Ascending aorta (tissue), 2 donors: ENCODE results near the gene MYO1F. TPM values are rescaled to one million over a fixed set of nuclear protein-coding genes. Genes with fewer than 3 reads are reported as not detected.
"Not testable (repeated sequence)": the region's sequence is repeated elsewhere in the genome, so short reads cannot be mapped to it uniquely, and the experiment has no call there.

Source experiments
- DNase-seq, 2 donors: peaks; one replicate each; pipeline ENCODE4 v3.0.0-alpha.2; 2019; ENCODE audit warnings: low spot score in 2 of 2
- H3K27ac ChIP-seq, 2 donors: fragments of 200-600 bp; sonication (generic); one replicate each; pipeline ENCODE4 v1.5.1; 2016 to 2017; ENCODE audit warnings: mild to moderate bottlenecking in 1 of 2
- H3K27me3 ChIP-seq: fragments of 200-600 bp; sonication (generic); one replicate; pipeline ENCODE4 v1.5.1; 2017
- H3K36me3 ChIP-seq, 2 donors: fragments of 200-600 bp; sonication (generic); one replicate each; pipeline ENCODE4 v1.5.1; 2016
- H3K4me1 ChIP-seq, 2 donors: fragments of 200-600 bp; sonication (generic); one replicate each; pipeline ENCODE4 v1.5.1; 2016 to 2017; ENCODE audit warnings: mild to moderate bottlenecking in 1 of 2
- H3K4me3 ChIP-seq, 2 donors: fragments of 200-600 bp; sonication (generic); one replicate each; pipeline ENCODE4 v1.5.1; 2016 to 2017; ENCODE audit warnings: mild to moderate bottlenecking in 1 of 2
- H3K9me3 ChIP-seq, 2 donors: fragments of 200-600 bp; sonication (generic); one replicate each; pipeline ENCODE4 v1.5.1; 2016
- intact Hi-C: fragments of 100-400 bp; cut with DNase I; formaldehyde crosslinking; loops from one replicate; pipeline ENCODE4 v1.15.1; 2023
- total RNA-seq: library from RNA; depleted of rRNA; stranded (reverse); fragments of >200 nt; gene quantifications from one replicate; pipeline ENCODE4 v1.1.0, GENCODE V29; 2016
- TF ChIP-seq, protein P1 (sequence below), 3 experiments: fragments of 200-600 bp in 2 of 3; fragments of 450-650 bp in 1 of 3; sonication (generic) in 2 of 3; IDR thresholded peaks; one replicate each; pipeline ENCODE4 v1.5.1; 2016 to 2019; ENCODE audit warnings: antibody characterized with exemption in 3 of 3, mild to moderate bottlenecking in 1 of 3, moderate library complexity in 1 of 3

MYO1F gene
- total RNA-seq, 1 donor from 2014 or later: 5.0 TPM

DNA sequence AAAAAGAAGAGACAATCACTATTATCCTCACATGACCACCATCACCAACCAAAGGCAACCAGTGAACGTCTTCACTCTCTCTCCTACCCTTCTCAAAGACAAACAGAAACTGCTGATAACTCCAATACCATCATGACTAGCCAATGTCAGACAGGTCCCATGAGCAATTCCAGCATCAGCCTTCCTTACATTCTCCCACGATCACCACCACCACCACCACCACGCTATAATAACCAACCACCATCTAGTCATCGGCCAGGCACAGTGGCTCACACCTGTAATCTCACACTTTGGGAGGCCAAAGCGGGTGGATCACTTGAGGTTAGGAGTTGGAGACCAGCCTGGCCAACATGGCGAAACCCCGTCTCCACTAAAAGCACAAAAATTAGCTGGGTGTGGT is 3.9 kb downstream of the MYO1F start:
- intact Hi-C loops: no loop called here
- H3K9me3 ChIP-seq: no peaks in the 10 kb centered on the region
- H3K36me3 ChIP-seq: no peaks in the 10 kb centered on the region
- H3K27ac ChIP-seq: no peak overlapping the region
- TF ChIP-seq, protein P1, sequence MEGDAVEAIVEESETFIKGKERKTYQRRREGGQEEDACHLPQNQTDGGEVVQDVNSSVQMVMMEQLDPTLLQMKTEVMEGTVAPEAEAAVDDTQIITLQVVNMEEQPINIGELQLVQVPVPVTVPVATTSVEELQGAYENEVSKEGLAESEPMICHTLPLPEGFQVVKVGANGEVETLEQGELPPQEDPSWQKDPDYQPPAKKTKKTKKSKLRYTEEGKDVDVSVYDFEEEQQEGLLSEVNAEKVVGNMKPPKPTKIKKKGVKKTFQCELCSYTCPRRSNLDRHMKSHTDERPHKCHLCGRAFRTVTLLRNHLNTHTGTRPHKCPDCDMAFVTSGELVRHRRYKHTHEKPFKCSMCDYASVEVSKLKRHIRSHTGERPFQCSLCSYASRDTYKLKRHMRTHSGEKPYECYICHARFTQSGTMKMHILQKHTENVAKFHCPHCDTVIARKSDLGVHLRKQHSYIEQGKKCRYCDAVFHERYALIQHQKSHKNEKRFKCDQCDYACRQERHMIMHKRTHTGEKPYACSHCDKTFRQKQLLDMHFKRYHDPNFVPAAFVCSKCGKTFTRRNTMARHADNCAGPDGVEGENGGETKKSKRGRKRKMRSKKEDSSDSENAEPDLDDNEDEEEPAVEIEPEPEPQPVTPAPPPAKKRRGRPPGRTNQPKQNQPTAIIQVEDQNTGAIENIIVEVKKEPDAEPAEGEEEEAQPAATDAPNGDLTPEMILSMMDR (IDR thresholded peaks at IDR 0.05): no peak
- no peak for DNase-seq
- no peaks in the 10 kb centered on the region for H3K4me1 ChIP-seq
- H3K27me3 ChIP-seq: no peaks in the 10 kb centered on the region
- H3K4me3 ChIP-seq: no peak overlapping the region

DNA sequence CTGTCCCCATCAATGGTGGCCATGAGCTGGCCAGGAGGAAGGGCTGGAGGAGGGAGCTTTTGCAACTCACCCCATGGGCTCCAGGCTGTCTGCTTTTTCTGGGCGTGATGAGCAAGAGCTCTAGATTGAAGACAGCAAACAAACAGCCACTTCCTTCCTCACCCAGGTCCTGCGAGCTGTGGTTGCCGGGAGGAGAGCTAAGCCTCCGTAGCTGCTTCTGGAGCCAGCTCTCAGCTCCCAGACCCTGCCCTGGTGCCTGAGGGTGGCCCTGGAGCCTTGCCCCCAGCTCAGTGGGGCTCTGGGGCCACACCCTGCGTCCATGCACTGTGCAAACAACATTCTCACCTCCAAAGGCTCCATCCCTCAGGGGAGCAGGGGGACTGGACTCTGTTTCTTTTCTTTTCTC is 6.2 kb downstream of the MYO1F start:
- no peaks in the 10 kb centered on the region for H3K9me3 ChIP-seq
- intact Hi-C loops: no loop called here
- no peak for DNase-seq
- H3K27ac ChIP-seq: no peak overlapping the region
- no peaks in the 10 kb centered on the region for H3K4me1 ChIP-seq
- H3K4me3 ChIP-seq: no peak overlapping the region
- TF ChIP-seq, protein P1 (IDR thresholded peaks at IDR 0.05): no peak
- H3K36me3 ChIP-seq: no peaks in the 10 kb centered on the region
- H3K27me3 ChIP-seq: no peaks in the 10 kb centered on the region

DNA sequence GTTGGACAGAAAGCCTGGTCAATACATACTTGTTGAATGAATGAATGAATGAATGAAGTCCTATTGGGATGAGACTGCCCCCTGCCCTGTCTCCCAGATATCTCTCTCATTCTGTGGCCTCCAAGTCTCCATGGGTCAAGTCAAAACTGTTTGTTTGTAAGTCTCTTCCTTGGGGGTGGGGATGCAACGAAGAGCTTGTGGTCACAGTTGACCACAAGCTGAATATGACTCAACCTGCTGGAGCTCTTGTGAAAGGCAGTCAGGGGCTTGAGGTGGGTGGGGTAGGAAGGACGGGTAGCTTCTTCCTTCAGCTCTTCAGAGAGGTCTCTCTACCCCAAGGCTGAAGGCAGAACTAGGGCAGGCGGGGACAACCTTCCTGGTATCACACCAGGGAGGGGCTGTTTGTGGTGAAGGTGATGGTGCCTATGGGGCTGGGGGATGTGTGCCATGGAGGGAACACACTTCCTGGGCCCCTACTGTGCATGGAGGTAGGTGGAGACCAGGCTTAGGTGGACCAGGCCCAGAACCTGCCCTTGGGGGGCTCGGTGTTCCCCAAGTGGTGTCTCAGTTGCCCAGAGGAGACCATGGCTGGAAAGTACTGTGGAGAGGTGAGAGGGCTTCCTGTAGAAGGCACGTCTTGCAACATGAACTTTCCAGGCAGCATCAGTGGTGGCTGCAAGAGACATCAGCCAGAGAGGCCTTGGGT is 8.0 kb downstream of the MYO1F start:
- intact Hi-C loops: no loop called here
- no peaks in the 10 kb centered on the region for H3K9me3 ChIP-seq
- H3K4me3 ChIP-seq: no peak overlapping the region
- H3K27me3 ChIP-seq: no peaks in the 10 kb centered on the region
- DNase-seq: peak; percentile 41 to 80
- no peaks in the 10 kb centered on the region for H3K36me3 ChIP-seq
- TF ChIP-seq, protein P1 (IDR thresholded peaks at IDR 0.05): no peak
- H3K27ac ChIP-seq: no peak overlapping the region
- no peaks in the 10 kb centered on the region for H3K4me1 ChIP-seq

DNA sequence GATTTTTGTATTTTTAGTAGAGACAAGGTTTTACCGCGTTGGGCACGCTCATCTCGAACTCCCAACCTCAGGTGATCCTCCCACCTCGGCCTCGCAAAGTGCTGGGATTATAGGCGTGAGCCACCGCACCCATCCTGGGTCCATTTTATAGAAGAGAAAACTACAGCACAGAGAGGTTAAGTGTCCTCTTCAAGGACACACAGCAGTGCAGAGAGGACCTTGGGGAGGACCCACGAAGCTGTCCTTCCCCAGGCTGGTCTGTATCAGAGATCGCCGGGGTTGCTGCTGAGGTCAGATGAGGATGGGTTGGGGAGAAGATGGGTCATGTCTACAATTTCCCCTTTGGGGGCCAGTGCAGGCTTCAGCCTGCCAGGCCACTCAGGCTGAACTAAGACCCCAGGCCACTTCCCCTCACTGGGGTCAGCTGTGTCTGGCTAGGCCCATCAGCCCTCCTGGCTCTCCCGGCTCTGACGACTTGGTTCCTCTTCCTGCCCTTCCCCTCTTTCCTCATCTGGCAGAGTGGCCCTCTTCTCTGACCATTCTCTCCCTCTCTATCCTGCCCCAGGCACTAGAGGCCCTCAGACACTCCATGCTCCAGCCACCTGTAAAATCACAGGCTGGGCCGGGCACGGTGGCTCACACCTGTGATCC is 9.6 kb downstream of the MYO1F start:
- TF ChIP-seq, protein P1 (IDR thresholded peaks at IDR 0.05): no peak
- no peak for DNase-seq
- Histone ChIP-seq H3K9me3 (no peaks in the 10 kb centered on the region), H3K36me3 (no peaks in the 10 kb centered on the region), H3K4me1 (no peaks in the 10 kb centered on the region), H3K27me3 (no peaks in the 10 kb centered on the region), H3K27ac (no peak overlapping the region), H3K4me3 (no peak overlapping the region)
- intact Hi-C loops: no loop called here

DNA sequence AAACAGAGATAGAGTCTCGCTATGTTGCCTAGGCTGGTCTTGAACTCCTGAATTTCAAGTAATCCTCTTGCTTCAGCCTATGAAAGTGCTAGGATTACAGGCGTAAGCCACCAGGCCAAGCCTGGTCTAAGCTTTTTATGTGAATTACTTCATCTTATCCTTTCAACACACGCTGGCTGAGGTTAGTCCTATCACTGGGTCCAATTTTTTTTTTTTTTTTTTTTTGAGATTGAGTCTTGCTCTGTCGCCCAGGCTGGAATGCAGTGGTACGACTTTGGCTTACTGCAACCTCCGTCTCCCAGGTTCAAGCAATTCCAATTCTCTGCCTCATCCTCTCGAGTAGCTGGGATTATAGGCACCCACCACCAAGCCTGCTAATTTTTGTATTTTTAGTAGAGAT is 10.4 kb downstream of the MYO1F start:
- H3K4me3 ChIP-seq: no peak overlapping the region
- TF ChIP-seq, protein P1 (IDR thresholded peaks at IDR 0.05): no peak
- H3K4me1 ChIP-seq: no peaks in the 10 kb centered on the region
- no peaks in the 10 kb centered on the region for H3K36me3 ChIP-seq
- no peak for DNase-seq
- intact Hi-C loops: no loop called here
- H3K27me3 ChIP-seq: no peaks in the 10 kb centered on the region
- no peaks in the 10 kb centered on the region for H3K9me3 ChIP-seq
- H3K27ac ChIP-seq: no peak overlapping the region

DNA sequence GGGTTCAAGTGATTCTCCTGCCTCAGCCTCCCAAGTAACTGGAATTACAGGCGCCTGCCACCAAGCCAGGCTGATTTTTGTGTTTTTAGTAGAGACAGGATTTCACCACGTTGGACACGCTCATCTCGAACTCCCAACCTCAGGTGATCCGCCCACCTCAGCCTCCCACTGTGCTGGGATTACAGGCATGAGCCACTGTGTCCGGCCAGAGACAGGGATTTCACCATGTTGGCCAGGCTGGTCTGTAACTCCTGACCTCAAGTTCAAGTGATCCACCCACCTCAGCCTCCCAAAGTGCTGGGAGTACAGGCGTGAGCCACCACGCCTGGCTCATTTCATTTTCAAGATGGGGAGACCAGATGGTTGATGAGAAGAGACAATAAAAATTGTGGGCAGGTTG is 12.4 kb downstream of the MYO1F start:
- H3K9me3 ChIP-seq, H3K27ac ChIP-seq, H3K4me1 ChIP-seq, DNase-seq, H3K36me3 ChIP-seq, intact Hi-C loops, H3K27me3 ChIP-seq, H3K4me3 ChIP-seq: not testable (repeated sequence)
